HL-60 (cell line): ENCODE data around the gene PLA2G3.

Experiments
- DNase-seq, 2 experiments: peaks; one replicate each; pipeline ENCODE4 v3.0.0-alpha.2; 2010 to 2020; ENCODE audit warnings: low read depth in 1 of 2, low spot score in 1 of 2
- H3K27ac ChIP-seq: fragments of 250-450 bp; sonication (Bioruptor Pico); replicated peaks from 2 replicates; pipeline ENCODE4 v1.5.1; 2020; ENCODE audit warnings: mild to moderate bottlenecking, moderate library complexity
- H3K27me3 ChIP-seq: fragments of 250-450 bp; sonication (Bioruptor Pico); 2 replicates; pipeline ENCODE4 v1.5.1; 2021; ENCODE audit warnings: mild to moderate bottlenecking, moderate library complexity; ENCODE audit not compliant: insufficient read depth, poor library complexity, severe bottlenecking
- H3K4me3 ChIP-seq: replicated peaks from 2 replicates; pipeline ENCODE4 v1.5.1; 2011; ENCODE audit warnings: mild to moderate bottlenecking, control low read depth, low read length; ENCODE audit not compliant: insufficient read depth
- CTCF ChIP-seq: IDR thresholded peaks from one replicate; pipeline ENCODE4 v1.5.1; 2011; ENCODE audit warnings: low read length, control low read depth, inconsistent platforms; ENCODE audit not compliant: insufficient read depth
- GABPA ChIP-seq: IDR thresholded peaks from 2 replicates; pipeline ENCODE4 v1.6.1; 2012; ENCODE audit warnings: low read depth
- POLR2AphosphoS5 ChIP-seq: IDR thresholded peaks from 2 replicates; pipeline ENCODE4 v1.6.1; 2012; ENCODE audit warnings: low read depth
- REST ChIP-seq: IDR thresholded peaks from 2 replicates; pipeline ENCODE4 v1.6.1; 2012; ENCODE audit warnings: low read depth; ENCODE audit not compliant: insufficient replicate concordance
- SPI1 ChIP-seq: IDR thresholded peaks from 2 replicates; pipeline ENCODE4 v1.6.1; 2012; ENCODE audit warnings: low read depth, mild to moderate bottlenecking, borderline replicate concordance

PLA2G3 gene

GRCh38 chr22:31153357-31153756, 13.0 kb upstream of the PLA2G3 start:
- TF ChIP-seq POLR2AphosphoS5 (no peak), REST (no peak), SPI1 (no peak), CTCF (no peak), GABPA (no peak)
- no peak for DNase-seq
- Histone ChIP-seq H3K4me3 (no peak overlapping the region), H3K27ac (no peak overlapping the region), H3K27me3 (no peaks in the 10 kb centered on the region)

- DNase-seq: no peak
- no peaks in the 10 kb centered on the region for H3K27me3 ChIP-seq
- TF ChIP-seq POLR2AphosphoS5 (no peak), CTCF (no peak), GABPA (no peak), REST (no peak), SPI1 (no peak)
- no peak overlapping the region for H3K4me3 ChIP-seq
- no peak overlapping the region for H3K27ac ChIP-seq
Measured at GRCh38 chr22:31151872-31152271, 11.6 kb upstream of the PLA2G3 start.

GRCh38 chr22:31150615-31151014, 10.3 kb upstream of the PLA2G3 start:
- no peak for DNase-seq
- H3K27me3 ChIP-seq: no peaks in the 10 kb centered on the region
- TF ChIP-seq GABPA (no peak), SPI1 (no peak), CTCF (no peak), POLR2AphosphoS5 (no peak), REST (no peak)

More at GRCh38 chr22:31150615-31151014, 10.3 kb upstream of the PLA2G3 start:
- Histone ChIP-seq H3K4me3 (no peak overlapping the region), H3K27ac (no peak overlapping the region)
